GM19351 (cell line): ENCODE results near the gene GPRIN3.
"Not testable (repeated sequence)": the region's sequence is repeated elsewhere in the genome, so short reads cannot be mapped to it uniquely, and the experiment has no call there.

ENCODE experiments used
- ATAC-seq: cut with Tn5 transposase; IDR thresholded peaks from one replicate; pipeline ENCODE4 v1.9.1; 2021; ENCODE audit warnings: mild to moderate bottlenecking, moderate library complexity; ENCODE audit not compliant: unreplicated experiment

The GPRIN3 gene

GRCh38 chr4:89314291-89314690 lies 6.7 kb upstream of the GPRIN3 start:
- ATAC-seq = no peak

GRCh38 chr4:89312066-89312465 lies 4.5 kb upstream of the GPRIN3 start:
- ATAC-seq = no peak

- ATAC-seq = no peak
Measured at GRCh38 chr4:89311433-89311832, 3.8 kb upstream of the GPRIN3 start.

- not testable (repeated sequence) for ATAC-seq
Measured at GRCh38 chr4:89309154-89309553, 1.6 kb upstream of the GPRIN3 start.

- ATAC-seq = no peak
Measured at GRCh38 chr4:89308161-89308500, 531 bp upstream of the GPRIN3 start.

GRCh38 chr4:89307178-89307445 lies 488 bp downstream of the GPRIN3 start:
- ATAC-seq = no peak

GRCh38 chr4:89306486-89307177 lies 968 bp downstream of the GPRIN3 start:
- no peak for ATAC-seq

- ATAC-seq = no peak
Measured at GRCh38 chr4:89305712-89306437, 1.7 kb downstream of the GPRIN3 start.

GRCh38 chr4:89305028-89305427 lies 2.6 kb downstream of the GPRIN3 start:
- no peak for ATAC-seq

- no peak for ATAC-seq
Measured at GRCh38 chr4:89303814-89304388, 3.7 kb downstream of the GPRIN3 start.

- no peak for ATAC-seq
Measured at GRCh38 chr4:89303177-89303576, 4.4 kb downstream of the GPRIN3 start.

GRCh38 chr4:89301902-89302301 lies 5.7 kb downstream of the GPRIN3 start:
- no peak for ATAC-seq

GRCh38 chr4:89301003-89301402 lies 6.6 kb downstream of the GPRIN3 start:
- no peak for ATAC-seq

GRCh38 chr4:89300499-89300898 lies 7.1 kb downstream of the GPRIN3 start:
- ATAC-seq = no peak

GRCh38 chr4:89300060-89300459 lies 7.5 kb downstream of the GPRIN3 start:
- ATAC-seq = no peak

GRCh38 chr4:89299153-89299791 lies 8.3 kb downstream of the GPRIN3 start:
- ATAC-seq = no peak

- ATAC-seq = no peak
Measured at GRCh38 chr4:89298788-89299152, 8.8 kb downstream of the GPRIN3 start.

- ATAC-seq = peak; percentile 29
Measured at GRCh38 chr4:89298155-89298554, 9.4 kb downstream of the GPRIN3 start.

- no peak for ATAC-seq
Measured at GRCh38 chr4:89296896-89297295, 10.7 kb downstream of the GPRIN3 start.

- no peak for ATAC-seq
Measured at GRCh38 chr4:89296399-89296798, 11.2 kb downstream of the GPRIN3 start.

GRCh38 chr4:89295415-89295927 lies 12.1 kb downstream of the GPRIN3 start:
- no peak for ATAC-seq
